Cerebellar nuclear complex (tissue), 1 donor: ENCODE results near the gene SEC14L2.

ENCODE experiments used
- DNase-seq, 2 experiments: peaks; one replicate each; lab custom pipeline; 2025; lab: John Stamatoyannopoulos, UW

The SEC14L2 gene

DNA sequence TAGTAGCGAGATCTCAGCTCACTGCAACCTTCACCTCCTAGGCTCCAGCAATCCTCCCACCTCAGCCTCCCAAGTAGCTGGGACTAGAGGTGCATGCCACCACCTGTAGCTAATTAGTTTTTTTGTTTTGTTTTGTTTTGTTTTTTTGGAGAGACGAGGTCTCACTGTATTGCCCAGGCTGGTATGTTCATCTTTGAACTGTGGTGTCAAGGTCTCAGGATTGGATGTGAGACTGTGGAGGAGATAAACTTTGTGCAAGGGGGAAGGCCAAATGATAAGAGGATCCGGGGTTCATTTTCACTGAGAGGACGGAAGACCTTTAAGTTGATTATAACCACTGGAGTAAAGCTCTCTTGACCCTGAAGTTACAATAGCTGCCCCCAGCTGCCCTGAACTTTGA lies 8.9 kb downstream of the SEC14L2 start:
- no peak for DNase-seq

DNA sequence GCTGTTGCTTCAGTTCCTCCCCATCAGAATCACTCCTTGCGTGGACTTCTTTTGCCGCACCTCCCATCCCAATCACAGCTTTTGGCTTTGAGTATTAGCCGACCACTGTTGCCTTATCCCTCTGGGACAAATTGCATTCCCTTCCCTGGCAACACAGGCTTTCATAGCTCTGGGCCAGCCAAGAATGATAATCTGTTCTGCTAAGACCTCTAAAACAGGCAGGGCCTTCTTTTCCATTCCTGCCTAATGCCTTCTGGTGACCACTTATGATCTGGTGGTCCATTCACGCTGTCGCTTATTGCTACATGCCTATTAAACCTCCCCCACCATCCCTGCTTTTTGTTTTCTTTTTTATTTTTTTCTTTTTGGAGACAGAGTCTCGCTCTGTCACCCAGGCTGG lies 9.6 kb downstream of the SEC14L2 start:
- DNase-seq, result no peak

DNA sequence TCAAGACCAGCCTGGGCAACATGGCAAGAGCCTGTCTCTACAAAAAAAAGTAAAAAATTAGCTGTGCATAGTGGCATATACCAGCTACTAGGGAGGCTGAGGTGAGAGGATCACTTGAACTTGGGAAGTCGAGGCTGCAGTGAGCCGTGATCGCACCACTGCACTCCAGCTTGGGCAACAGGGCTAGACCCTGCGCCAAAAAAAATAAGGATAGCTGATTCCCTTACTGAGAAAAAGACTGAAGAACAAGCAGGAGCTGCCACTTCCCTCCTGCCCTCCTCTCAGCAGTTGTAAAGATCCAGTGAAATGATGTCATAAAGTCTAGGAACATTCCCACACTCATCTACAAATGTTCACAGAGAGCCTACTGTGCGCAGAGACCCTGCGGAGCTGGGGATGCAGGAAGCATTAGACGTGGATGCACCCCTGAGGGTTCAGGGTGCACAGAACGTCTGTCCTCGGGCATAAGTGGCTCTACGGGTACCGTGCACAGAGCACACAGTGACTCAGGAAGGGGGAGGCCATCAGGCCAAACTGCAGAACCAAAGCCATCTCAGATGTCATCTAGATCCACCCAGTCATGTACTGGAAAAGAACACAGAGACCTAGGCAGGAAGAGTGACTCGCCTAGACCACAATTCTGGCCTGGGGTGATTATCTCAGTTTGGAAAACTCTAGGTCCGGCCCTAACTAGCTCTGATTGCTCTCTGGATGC lies 11.7 kb downstream of the SEC14L2 start:
- no peak for DNase-seq

DNA sequence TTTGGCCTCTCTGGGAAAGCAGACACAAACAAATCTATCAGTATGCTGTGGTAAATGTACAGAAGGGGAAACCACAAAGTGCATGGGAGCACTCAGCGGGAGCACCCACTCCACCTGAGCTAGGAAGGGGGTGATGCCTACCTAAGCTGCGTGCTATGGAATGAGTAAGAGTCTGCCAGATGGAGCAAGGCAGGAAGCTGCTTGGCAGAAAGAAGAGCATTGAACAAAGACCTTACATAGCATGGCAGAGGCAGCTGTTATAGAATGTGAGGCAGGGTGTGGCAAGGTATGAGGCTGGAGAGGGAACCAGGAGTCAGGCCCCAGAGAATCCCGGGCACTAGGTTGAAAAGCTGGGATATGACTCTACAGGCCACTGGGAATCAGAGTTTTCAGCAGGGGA lies 15.0 kb downstream of the SEC14L2 start:
- DNase-seq, result no peak

DNA sequence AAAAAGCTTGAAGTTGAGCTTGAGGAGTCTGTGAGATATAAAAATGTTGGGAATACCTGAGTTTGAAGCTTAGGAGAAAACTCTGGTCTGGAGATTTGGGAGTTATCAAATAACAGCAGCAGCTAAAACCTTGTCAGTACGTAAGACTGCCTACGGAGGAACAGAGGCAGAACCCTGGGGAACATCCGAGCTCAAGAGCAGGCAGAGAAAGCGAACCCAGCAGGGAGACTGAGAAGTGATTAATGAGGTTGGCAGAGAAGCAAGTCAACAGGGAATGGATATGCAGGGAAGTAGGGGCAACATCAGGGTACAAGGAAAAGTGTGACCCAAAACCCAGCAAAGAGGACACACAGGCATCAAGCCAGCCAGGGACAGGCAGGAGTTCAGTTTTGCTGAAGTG lies 16.2 kb downstream of the SEC14L2 start:
- no peak for DNase-seq

DNA sequence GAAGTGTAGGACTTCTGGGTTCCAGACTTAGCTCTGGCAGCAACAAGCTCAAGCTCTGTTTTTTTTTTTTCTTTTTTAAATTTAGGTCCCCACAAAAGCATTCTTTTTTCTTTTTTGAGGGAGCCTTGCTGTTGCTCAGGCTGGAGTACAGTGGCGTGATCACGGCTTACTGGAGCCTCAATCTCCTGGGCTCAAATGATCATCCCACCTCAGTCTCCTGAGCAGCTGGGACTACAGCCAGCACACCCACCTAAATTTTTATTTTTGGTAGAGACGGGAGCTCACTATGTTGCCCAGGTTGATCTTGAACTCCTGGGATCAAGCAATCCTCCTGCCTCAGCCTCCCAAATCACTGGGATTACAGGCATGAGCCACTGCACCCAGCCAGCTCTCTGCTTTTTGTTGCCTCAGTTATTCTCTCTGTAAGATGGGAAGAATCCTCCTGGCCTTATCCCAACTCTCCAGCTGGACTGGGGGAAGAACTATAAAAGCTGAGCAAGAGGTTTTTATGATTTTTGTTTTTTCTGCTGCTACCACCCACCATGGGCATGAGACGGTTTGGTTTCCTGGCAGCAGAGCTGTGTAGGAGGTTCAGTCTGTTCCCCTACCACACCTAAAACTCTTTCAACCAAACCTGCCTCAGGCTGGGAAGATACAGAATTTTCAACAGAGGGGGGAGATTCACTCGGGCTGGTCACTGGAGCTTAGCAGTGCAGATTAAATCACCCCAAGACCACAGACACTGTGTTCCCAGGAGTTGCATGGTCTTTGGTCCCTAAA lies 17.1 kb downstream of the SEC14L2 start:
- DNase-seq, result no peak

DNA sequence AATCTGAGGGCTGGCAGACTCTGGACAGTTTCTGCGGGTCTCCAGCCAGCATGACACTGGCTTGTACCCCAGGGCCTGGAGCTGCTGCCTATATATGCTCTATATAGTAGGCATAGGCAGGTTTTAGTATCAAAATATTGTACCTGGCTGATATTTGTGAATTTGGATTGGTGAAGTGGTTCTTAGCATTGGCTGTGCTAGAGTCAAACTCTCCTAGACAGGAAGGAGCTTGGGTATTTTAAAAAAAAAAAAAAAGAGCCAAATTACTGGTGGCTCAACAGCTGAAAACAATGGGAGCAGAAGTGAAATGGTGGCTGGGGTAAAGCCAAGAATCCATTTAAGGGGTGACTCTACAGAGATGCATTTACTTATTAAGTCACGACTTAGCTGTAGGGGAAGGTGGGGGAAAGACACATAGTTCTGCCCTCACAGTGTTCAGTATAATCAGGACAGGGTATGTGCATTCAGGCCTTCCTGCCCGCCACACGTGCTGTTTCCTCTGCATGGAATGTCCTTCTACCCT lies 17.8 kb downstream of the SEC14L2 start:
- no peak for DNase-seq

DNA sequence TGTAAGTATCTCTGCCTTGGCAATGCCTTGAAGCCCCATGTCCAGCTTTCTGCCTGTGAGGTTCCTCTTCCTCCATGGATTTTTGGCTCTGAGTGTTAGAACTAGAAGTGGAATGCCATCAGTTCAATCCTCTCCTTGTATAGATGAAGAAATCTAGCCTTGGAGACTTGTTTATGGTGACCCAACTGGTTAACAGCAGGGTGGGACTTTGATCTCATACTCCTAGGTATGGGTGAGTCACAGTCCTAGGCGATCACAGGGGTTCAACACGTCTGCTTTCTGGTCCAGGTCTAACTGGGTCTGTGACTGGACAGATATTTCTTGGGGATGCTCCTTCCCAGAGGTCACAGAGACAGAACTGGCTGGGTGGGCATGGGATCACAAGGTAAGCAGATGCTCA lies 19.6 kb downstream of the SEC14L2 start:
- no peak for DNase-seq

DNA sequence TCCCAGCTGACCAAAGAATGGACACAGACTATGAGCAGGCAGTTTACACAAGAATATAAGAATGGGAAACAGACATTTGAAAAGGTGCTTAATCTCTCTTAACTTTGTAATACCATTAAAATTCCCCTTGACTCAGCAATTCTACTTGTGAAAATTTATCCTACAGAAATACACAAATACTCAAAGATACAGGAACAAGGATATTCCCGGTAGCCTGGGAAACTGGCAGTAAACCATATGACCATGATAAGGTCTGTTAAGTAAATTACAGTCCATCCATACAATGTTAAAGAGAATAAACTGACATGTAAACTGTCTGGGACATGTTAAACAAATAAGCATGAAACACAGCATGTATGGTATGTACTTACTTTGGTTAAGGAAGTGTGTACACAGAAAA lies 20.0 kb downstream of the SEC14L2 start:
- DNase-seq, result no peak

DNA sequence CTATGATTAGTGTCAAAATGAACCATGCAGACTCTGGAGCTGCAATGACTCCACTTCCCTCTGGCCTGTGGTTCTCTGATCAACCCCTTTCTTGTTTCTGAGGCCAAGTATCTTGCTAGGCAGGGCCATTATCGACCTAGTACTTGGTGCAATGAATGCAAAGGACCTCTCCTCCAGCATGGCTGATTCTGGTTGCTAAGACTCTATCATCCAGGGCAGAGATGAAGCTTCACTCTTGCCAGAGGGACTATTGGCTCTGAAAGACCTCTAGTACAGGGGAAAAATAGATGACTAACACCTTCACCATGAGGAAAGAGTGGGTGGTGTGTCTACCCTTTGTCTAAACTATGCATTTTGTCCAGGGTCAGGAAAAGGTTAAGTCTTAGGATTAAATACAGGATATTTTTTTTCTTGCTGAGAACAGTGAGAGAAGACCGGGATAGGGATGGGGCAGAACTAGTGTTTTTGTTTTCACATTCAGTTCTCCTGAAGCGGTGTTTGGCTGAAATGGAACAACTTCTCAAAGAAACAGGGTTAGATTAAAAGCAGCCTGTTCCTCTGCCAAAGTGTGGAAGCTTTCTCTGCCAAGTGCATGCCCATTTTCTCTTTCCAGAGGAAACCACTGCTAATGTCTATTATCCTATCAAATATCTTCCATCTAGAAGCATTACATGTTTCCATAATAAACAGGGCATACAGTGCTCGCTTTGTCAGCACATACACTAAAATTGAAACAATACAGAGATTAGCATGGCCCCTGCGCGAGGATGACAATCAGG lies 23.7 kb downstream of the SEC14L2 start:
- no peak for DNase-seq

DNA sequence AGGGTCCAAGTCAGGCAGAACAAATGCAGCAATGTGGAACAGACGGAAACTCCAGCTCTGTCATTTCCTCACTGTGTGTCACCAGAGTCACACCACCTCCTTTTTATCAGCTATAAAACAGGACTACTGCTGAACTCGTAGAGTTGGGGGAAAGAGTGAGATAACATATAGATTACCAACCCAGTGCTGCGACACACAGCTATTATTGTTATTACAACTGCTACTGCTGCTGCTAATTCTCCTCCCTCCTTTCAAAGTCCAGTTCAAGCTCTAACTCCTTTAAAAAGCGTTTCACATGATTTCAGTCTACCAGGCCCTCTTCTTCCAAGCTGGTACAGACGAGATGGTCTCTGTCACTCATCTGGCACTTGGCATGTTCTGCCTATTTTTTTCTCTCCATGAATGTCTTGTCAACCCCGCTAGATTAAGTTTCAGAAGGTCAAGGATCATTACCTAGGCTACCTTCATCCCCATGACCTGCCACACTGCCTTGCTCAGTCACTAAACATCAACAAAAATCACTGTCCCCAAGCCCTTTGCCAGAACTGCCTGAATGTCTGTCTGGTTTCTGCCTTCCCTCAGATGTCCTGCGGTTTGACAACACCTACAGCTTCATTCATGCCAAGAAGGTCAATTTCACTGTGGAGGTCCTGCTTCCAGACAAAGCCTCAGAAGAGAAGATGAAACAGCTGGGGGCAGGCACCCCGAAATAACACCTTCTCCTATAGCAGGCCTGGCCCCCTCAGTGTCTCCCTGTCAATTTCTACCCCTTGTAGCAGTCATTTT lies 25.1 kb downstream of the SEC14L2 start:
- no peak for DNase-seq

DNA sequence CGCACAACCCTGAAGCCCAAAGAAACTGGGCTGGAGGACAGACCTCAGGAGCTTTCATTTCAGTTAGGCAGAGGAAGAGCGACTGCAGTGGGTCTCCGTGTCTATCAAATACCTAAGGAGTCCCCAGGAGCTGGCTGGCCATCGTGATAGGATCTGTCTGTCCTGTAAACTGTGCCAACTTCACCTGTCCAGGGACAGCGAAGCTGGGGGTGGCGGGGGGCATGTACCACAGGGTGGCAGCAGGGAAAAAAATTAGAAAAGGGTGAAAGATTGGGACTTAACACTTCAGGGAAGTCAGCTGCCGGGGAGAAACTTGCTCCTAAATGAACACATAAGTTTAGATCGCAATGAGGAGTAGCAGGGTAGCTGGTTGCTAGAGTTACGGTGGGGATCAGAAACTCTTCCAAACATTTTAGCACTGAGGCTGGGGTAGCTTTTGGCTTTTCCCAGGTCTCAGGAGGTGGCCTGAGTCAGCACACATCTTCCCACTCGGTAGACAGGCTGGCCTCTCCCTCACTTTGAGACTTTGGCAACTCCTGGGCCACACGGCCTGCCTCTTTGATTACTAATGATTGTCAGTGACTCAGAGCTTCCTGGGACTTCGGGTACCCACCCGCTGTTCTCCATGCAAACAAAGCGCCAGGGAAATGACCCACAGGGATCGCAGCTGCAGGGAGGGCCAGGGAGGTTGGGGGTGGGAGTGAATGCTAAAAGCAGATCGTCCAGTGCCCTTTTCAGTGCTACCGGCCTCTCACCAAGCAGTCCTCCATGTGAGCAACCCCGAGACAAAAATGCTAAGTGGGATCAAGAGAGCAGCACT lies 25.9 kb downstream of the SEC14L2 start:
- DNase-seq, result no peak

DNA sequence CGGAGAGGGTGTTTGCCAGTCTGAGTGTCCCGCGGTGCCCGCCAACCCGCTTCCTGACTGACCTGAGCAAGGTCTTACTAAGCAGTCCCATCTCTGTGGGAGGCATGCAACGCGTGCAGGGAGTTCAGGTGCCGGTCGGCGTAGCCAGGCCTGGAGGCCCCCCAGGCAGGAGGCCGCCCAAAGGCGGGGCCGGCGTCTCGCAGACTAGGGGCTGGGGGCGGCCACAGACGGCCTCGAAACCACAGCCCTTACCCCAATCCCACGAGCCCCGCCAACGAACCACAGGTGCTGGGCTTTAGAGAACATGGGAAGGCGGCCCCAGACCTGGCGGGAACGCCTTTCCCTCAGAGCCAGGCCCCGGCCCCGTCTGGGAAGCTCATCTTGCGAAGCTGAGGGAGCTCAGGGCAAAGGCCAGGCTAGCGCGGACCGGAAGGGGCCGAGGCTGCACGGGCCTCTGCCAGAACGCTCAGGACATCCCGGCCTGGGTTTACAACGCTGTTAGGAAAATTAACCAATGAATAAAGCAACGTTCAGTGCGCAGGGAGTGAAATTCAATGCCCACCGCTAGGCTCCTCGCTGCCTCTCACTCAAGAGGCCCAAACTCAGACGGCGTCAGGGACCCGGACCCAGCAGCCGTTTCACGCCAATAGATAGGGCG lies 26.6 kb downstream of the SEC14L2 start:
- no peak for DNase-seq

DNA sequence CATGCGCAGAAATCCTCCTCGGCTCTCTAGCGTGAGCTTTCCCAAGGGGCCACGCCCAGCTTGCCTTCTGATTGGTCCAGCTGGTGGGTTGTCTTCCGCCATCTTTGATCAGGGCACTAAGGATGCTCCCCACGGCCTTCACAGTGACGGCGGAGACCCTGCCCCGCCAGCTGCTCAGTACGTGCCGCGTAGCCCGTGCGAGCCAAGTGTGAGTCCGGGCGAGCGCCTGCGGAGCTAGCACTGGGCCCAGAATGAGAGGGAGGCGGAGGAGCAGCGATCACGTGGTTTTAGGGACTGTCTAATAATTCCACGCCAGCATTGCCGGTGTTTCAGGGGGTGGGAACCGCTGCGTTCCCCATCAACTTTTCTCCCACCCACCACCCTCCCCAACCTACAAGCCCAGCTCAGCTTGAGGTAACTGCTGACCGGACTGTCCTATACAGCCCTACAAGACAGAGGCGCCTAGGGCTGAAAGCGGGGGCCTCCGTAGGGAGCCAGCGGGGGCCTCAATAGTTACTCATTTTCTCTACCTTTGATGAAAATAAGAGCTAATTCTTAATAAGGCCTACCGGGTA lies 27.2 kb downstream of the SEC14L2 start:
- DNase-seq, result peak; percentile 91 to 96

DNA sequence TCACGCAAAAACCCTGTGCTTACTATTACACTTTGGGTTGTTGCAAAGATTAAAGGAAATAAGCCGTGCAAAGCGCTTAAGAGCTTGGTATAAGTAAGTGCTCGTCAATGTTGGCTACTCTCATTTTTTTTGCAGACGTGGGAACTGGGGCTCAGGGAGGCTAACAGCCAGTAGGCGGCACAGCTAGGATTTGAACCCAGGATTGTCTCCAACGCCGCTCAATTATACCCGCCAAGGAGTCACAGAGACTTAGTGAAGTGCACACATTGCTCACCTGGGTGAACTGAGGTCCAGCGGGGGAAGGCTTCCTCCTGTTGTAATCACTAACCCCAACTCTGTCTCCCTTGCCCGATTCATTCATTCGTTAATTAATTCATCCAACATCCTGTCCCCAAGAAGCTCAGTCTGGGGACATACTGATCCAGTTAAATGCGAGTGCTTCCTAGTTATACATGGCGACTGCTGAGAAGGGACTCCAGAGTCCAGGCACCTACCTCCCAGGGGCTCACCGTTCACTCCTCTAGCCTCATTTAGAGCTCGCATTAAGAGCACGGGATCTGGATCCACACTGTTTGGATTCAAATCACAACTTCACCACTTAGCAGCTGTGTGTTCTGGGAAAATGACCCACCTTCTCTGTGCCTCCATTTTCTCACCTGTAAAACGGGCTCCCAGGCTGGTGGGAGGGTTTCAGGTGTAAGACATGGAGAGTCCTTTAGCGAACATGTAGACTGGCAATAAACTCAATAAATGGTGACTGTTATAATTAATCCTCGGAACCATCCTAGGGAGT lies 27.9 kb downstream of the SEC14L2 start:
- DNase-seq, result no peak

DNA sequence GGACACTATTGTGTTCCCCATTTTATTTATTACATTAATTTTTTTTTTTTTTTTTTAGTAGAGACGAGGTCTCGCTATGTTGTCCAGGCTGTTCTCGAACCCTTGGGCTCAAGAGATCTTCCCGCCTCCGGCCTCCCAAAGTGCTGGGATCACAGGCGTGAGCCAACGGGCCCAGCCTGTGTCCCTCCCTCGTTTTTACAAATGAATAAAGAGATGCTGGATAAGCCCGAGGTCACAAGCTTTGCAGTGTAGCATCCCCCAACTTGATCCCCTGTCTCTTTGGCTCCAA lies 28.5 kb downstream of the SEC14L2 start:
- DNase-seq, result no peak

DNA sequence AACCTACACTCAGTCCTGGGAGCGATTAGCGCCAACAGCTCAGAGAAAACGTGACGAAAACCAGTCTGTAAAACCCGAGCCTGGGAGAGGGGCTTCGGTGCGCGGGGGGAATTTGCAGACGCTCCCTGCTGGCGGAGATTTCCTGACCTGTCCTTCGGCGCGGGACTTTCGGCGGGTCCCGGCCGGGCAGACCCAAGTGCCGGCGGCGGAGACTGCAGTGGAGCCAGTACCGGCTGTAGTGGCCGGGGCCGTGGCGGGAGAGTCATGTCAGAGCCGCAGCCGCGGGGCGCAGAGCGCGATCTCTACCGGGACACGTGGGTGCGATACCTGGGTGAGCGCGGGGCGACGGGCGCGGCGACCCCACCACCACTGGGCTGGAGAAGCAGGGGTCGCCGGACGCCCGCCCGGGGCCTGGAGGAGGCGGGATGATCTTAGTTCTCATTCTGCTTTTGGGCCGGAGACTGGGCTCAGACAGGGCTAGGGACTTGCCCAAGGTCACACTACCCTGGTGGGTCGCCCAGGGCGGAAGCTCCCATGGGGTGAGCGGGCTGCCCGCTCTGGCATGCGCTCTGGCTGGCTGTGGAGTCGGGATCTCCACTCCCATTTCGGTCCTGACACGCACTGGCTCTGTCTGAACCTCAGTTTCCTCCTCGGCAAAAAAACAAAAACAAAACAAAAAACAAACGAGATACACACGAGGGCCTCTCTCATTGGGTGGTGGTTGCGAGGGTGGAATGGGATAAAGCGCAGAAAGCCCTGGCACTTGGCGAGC lies 29.0 kb downstream of the SEC14L2 start, which contains the start of gene MTFP1:
Gene MTFP1, plus strand, starts transcription at position 153 of the 772 bp plus-strand sequence. Its CDS starts 112 bp downstream, at position 265.
- DNase-seq, result no peak
